Measurements from ENCODE around the gene NACAD. TPM values are rescaled to one million over a fixed set of nuclear protein-coding genes. Genes with fewer than 3 reads are reported as not detected.

The NACAD gene

GRCh38 chr7:45031829-45032228 lies 56.9 kb downstream of the NACAD start:
- Histone ChIP-seq H4K91ac (ENCODE audit: low read depth, low read length, poor library complexity) (no peak overlapping the region), H2BK120ac (ENCODE audit: low read depth, low read length) (no peak overlapping the region), H2BK12ac (ENCODE audit: low read length) (no peak overlapping the region), H3K14ac (ENCODE audit: low read length) (no peak overlapping the region), H4K8ac (ENCODE audit: low read depth, low read length) (no peak overlapping the region), H3K23ac (ENCODE audit: low read depth, low read length, poor library complexity) (no peak overlapping the region), H3K4me3 (ENCODE audit: low read length in 2 of 2) (no peak overlapping the region), H2BK15ac (ENCODE audit: low read length) (no peak overlapping the region), H2AK5ac (ENCODE audit: low read depth, low read length) (no peak overlapping the region), H3K9ac (ENCODE audit: low read depth, low read length, poor library complexity) (no peak overlapping the region), H2BK5ac (ENCODE audit: low read length) (no peak overlapping the region), H2AFZ (ENCODE audit: low read length) (no peak overlapping the region), H3K79me1 (ENCODE audit: low read depth, low read length) (peaks cover 6% of the 10 kb centered on the region), H3K4me2 (ENCODE audit: insufficient read depth, low read length, poor library complexity, severe bottlenecking) (no peak overlapping the region), H3K27ac (replicated peaks; ENCODE audit: low read length) (no peak overlapping the region), H3K18ac (ENCODE audit: low read length) (no peak overlapping the region), H3K27me3 (ENCODE audit: control insufficient read depth in 3 of 3, insufficient read depth in 3 of 3, low read depth in 1 of 3, low read length in 3 of 3) (no peaks in the 10 kb centered on the region), H3K4ac (ENCODE audit: low read length) (no peak overlapping the region), H3K9me3 (replicated peaks in 1 of 2; ENCODE audit: control insufficient read depth in 2 of 2, insufficient read depth in 1 of 2, low read depth in 1 of 2, low read length in 2 of 2) (no peaks in the 10 kb centered on the region), H3K4me1 (ENCODE audit: control insufficient read depth in 2 of 2, insufficient read depth in 1 of 2, low read depth in 1 of 2, low read length in 2 of 2) (peaks cover 0 to 11% of the 10 kb centered on the region in 2 donors), H3K36me3 (replicated peaks in 1 of 2; ENCODE audit: control insufficient read depth in 2 of 2, insufficient read depth in 2 of 2, low read length in 2 of 2) (peaks cover 6 to 17% of the 10 kb centered on the region in 2 donors)
- no CpG with 5 or more reads among the region's 4 CpGs for WGBS, 2 donors (ENCODE audit: extremely low coverage in 2 of 2, insufficient read length in 2 of 2, insufficient replicate concordance in 1 of 2)
- no peak for DNase-seq (ENCODE audit: low spot score)

Small RNA genes within 50 kb of the gene (small RNA-seq; reads per million reads assigned to genes)
- gene SNORA5A (ENCODE audit: insufficient read depth) (10.6 reads per million, percentile 59 among the genes with 10 or more reads in this experiment), gene SNORA5B (ENCODE audit: insufficient read depth) (not detected), gene SNORA5C (ENCODE audit: insufficient read depth) (38.6 reads per million, percentile 90 among the genes with 10 or more reads in this experiment)

Data from neuronal stem cell (in vitro differentiated cells).